Measurements from ENCODE around the gene ATRN.

ATRN gene

DNA sequence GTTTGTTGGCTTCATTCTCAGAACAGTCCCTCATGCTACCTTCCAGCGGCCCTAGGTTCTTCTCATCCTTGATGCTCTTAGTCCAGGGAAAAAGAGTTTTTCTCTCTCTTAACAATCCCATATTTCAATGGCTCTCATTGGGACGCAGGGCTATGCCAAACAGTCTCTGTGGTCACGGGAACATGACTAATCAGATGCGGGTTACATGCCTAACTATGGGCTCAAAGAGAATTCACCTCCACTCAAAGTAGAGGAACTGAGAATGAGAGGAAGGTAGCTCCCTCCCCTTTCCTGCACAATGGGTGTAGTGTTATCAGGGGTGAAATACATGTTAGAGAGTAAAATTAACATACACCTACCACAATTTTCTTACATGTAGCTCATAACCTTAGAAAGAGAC, 18.1 kb upstream of the ATRN start:
- no peak for TF ChIP-seq CTCF (IDR thresholded peaks at IDR 0.05; ENCODE audit: low read depth, low read length)
- no peak for DNase-seq (ENCODE audit: low read depth in 2 of 2)
- H3K4me3 ChIP-seq (replicated peaks in 1 of 2; ENCODE audit: low read depth in 2 of 2, low read length in 2 of 2), result no peak overlapping the region

- DNase-seq (ENCODE audit: low read depth in 2 of 2), result no peak
- no peak for TF ChIP-seq CTCF (IDR thresholded peaks at IDR 0.05; ENCODE audit: low read depth, low read length)
Measured at GRCh38 chr20:3454831-3455230, 16.0 kb upstream of the ATRN start.

GRCh38 chr20:3456648-3457047, 14.2 kb upstream of the ATRN start:
- TF ChIP-seq CTCF (IDR thresholded peaks at IDR 0.05; ENCODE audit: low read depth, low read length), result no peak
- DNase-seq (ENCODE audit: low read depth in 2 of 2), result no peak
- H3K4me3 ChIP-seq (replicated peaks in 1 of 2; ENCODE audit: low read depth in 2 of 2, low read length in 2 of 2), result no peak overlapping the region

More at GRCh38 chr20:3454831-3455230, 16.0 kb upstream of the ATRN start:
- no peak overlapping the region for H3K4me3 ChIP-seq (replicated peaks in 1 of 2; ENCODE audit: low read depth in 2 of 2, low read length in 2 of 2)

DNA sequence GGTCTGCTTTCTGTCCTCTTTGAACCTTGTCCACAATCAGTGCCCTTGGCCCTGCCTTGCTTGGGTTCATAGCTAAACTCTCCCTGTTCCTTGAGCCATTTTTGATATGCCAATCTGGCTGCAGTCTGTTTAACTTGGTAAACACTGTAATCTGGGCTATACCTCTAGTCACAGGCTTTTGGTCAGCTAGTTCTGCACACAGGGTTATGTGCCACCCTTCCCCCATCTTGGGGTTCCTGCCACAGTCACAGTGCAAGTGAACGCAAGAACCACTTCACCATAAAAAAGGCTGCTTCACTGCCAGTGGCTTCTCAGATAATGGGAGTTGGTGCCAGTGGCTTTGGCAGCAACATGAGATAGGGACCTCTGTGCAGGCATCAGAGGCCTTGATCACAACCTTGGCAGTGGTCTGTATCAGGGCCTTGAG, 10.9 kb upstream of the ATRN start:
- H3K4me3 ChIP-seq (replicated peaks in 1 of 2; ENCODE audit: low read depth in 2 of 2, low read length in 2 of 2), result no peak overlapping the region
- no peak for TF ChIP-seq CTCF (IDR thresholded peaks at IDR 0.05; ENCODE audit: low read depth, low read length)
- no peak for DNase-seq (ENCODE audit: low read depth in 2 of 2)

- peak; percentile 16 to 53 for DNase-seq (ENCODE audit: low read depth in 2 of 2)
- no peak for TF ChIP-seq CTCF (IDR thresholded peaks at IDR 0.05; ENCODE audit: low read depth, low read length)
- H3K4me3 ChIP-seq (replicated peaks in 1 of 2; ENCODE audit: low read depth in 2 of 2, low read length in 2 of 2), result no peak overlapping the region
Measured at GRCh38 chr20:3461211-3461771, 9.5 kb upstream of the ATRN start.

DNA sequence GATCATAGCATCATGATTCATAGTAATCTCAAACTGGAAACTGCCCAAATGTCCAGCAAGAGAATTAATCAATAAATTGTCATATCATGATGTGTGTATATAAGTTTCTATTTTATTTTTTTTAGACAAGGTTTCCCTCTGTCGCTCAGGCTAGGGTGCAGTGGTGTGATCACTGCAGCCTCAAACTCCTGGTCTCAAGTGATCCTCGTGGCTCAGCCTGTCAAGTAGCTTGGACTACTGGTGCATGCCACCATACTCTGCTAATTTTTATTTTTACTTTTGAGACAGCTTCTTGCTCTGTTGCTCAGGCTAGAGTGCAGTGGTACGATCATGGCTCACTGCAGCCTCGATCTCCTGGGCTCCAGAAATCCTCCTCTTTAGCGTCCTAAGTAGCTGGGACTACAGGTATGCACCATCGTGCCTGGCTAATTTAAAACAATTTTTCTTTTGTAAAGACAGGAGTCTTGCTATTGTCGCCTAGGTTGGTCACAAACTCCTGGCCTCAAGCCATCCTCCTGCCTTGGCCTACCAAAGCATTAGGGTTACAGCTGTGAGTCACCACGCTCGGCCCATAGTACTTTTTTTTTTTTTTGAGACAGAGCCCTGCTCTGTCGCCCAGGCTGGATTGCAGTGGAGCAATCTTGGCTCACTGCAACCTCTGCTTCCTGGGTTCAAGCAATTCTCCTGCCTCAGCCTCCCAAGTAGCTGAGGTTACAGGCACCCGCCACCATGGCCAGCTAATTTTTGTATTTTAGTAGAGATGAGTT, 8.7 kb upstream of the ATRN start:
- no peak overlapping the region for H3K4me3 ChIP-seq (replicated peaks in 1 of 2; ENCODE audit: low read depth in 2 of 2, low read length in 2 of 2)
- no peak for TF ChIP-seq CTCF (IDR thresholded peaks at IDR 0.05; ENCODE audit: low read depth, low read length)
- DNase-seq (ENCODE audit: low read depth in 2 of 2), result peak in 1 of 2 donors; percentile 29
